ENCODE measurements around the gene CCDC27. TPM values are rescaled to one million over a fixed set of nuclear protein-coding genes. Genes with fewer than 3 reads are reported as not detected.

Gene CCDC27
- total RNA-seq, 6 experiments from 2014 or later: not detected

DNA sequence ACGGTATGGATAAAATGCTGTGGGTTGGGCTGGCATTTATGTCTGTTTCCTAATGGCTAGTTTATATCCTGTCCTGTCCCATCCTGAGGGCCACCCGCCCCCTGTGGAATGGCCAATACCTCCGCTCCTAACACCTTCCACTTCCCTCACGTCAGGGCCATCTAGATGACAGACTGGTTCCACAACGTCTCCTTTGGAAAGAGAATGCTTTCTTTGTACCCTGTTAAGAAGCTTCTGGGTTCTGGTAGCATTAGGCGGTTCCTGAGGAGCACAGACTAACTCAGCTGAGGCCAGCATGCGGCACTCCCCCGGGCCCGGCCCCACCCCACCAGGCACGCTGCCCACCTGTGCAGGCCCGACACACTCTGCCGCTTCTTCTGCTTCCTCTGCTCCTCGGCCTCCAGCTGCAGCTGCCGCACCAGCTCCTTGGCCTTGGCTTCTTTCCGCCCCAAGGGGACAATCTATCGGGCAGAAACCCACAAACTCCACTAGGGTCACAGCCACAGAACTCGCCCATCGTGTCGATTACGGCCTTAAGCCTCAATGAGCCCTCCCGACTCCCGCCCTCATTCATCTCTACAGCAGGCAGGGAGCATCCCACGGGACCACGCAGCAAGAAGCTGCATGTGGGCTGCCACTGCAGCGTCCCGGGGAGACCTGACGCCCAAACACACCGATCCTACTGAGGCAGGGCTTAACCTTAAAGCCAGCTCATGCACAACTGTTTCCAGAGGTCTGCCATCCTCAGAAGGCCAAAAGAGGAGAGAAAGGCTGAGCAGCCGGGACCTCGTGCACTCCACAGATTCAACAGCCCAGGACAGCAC is 31.6 kb downstream of the CCDC27 start:
- Mint-ChIP-seq H3K36me3 (ENCODE audit: low read depth) (peaks cover 21% of the 10 kb centered on the region), H3K9me3 (no peaks in the 10 kb centered on the region), H3K27ac (no peak overlapping the region), H3K4me3 (no peak overlapping the region), H3K27me3 (ENCODE audit: insufficient read depth) (peaks cover 6% of the 10 kb centered on the region), H3K4me1 (ENCODE audit: low read depth) (no peaks in the 10 kb centered on the region)
- no peak for DNase-seq
- TF ChIP-seq, protein P1, sequence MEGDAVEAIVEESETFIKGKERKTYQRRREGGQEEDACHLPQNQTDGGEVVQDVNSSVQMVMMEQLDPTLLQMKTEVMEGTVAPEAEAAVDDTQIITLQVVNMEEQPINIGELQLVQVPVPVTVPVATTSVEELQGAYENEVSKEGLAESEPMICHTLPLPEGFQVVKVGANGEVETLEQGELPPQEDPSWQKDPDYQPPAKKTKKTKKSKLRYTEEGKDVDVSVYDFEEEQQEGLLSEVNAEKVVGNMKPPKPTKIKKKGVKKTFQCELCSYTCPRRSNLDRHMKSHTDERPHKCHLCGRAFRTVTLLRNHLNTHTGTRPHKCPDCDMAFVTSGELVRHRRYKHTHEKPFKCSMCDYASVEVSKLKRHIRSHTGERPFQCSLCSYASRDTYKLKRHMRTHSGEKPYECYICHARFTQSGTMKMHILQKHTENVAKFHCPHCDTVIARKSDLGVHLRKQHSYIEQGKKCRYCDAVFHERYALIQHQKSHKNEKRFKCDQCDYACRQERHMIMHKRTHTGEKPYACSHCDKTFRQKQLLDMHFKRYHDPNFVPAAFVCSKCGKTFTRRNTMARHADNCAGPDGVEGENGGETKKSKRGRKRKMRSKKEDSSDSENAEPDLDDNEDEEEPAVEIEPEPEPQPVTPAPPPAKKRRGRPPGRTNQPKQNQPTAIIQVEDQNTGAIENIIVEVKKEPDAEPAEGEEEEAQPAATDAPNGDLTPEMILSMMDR (IDR thresholded peaks at IDR 0.05): no peak

DNA sequence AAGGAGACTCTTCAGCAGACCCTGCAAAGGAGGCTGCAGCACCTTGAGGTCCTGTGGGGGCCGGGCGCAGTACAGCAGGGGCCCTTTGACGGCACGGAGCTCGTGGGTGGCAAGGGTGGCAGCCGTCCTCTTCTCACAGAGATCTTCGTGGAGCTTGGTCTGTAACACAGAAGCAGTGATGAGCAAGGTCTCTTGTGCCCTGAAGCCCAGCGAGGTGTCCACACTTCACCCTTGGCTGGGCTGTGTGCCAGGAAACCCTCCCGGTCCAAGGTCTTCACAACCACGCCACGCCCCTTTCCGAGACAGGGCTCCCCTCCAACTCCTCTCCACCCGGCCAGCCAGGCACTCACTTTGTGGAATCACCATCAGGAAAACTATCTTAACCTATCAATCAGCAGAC is 32.8 kb downstream of the CCDC27 start:
- Mint-ChIP-seq H3K36me3 (ENCODE audit: low read depth) (peaks cover 15% of the 10 kb centered on the region), H3K27ac (no peak overlapping the region), H3K9me3 (no peaks in the 10 kb centered on the region), H3K4me3 (no peak overlapping the region), H3K27me3 (ENCODE audit: insufficient read depth) (peaks cover 6% of the 10 kb centered on the region), H3K4me1 (ENCODE audit: low read depth) (no peaks in the 10 kb centered on the region)
- TF ChIP-seq, protein P1 (IDR thresholded peaks at IDR 0.05): no peak
- DNase-seq: no peak

- TF ChIP-seq, protein P1 (IDR thresholded peaks at IDR 0.05): no peak
- Mint-ChIP-seq H3K27ac (no peak overlapping the region), H3K36me3 (ENCODE audit: low read depth) (peaks cover 10% of the 10 kb centered on the region), H3K4me1 (ENCODE audit: low read depth) (no peaks in the 10 kb centered on the region), H3K27me3 (ENCODE audit: insufficient read depth) (peaks cover 6% of the 10 kb centered on the region), H3K4me3 (no peak overlapping the region), H3K9me3 (no peaks in the 10 kb centered on the region)
- no peak for DNase-seq
Observed at GRCh38 chr1:3785456-3786157, 33.4 kb downstream of the CCDC27 start.

GRCh38 chr1:3786468-3787348 is 34.5 kb downstream of the CCDC27 start:
- TF ChIP-seq, protein P1 (IDR thresholded peaks at IDR 0.05): no peak
- H3K36me3 Mint-ChIP-seq (ENCODE audit: low read depth): peaks cover 10% of the 10 kb centered on the region
- no peak overlapping the region for H3K4me3 Mint-ChIP-seq

GRCh38 chr1:3787349-3787715 is 35.1 kb downstream of the CCDC27 start:
- no peaks in the 10 kb centered on the region for H3K4me1 Mint-ChIP-seq (ENCODE audit: low read depth)
- H3K27me3 Mint-ChIP-seq (ENCODE audit: insufficient read depth): peaks cover 5% of the 10 kb centered on the region
- no peak overlapping the region for H3K27ac Mint-ChIP-seq
- peaks cover 10% of the 10 kb centered on the region for H3K36me3 Mint-ChIP-seq (ENCODE audit: low read depth)
- H3K9me3 Mint-ChIP-seq: no peaks in the 10 kb centered on the region
- H3K4me3 Mint-ChIP-seq: no peak overlapping the region
- TF ChIP-seq, protein P1 (IDR thresholded peaks at IDR 0.05): no peak
- DNase-seq: no peak

More at GRCh38 chr1:3786468-3787348, 34.5 kb downstream of the CCDC27 start:
- Mint-ChIP-seq H3K27me3 (ENCODE audit: insufficient read depth) (peaks cover 6% of the 10 kb centered on the region), H3K9me3 (no peaks in the 10 kb centered on the region), H3K4me1 (ENCODE audit: low read depth) (no peaks in the 10 kb centered on the region), H3K27ac (no peak overlapping the region)
- no peak for DNase-seq
